ENCODE results near the gene SLC17A3. TPM values are rescaled to one million over a fixed set of nuclear protein-coding genes. Genes with fewer than 3 reads are reported as not detected.

SLC17A3 gene
- total and polyA plus RNA-seq, 9 of the 15 experiments (the other 6 are each of a cell fraction or from before 2014, with no cell fraction given), result 0.04 to 0.08 TPM; not detected in 7

- intact Hi-C loops (cut with micrococcal nuclease) (no loop called here), in situ Hi-C loops (cut with MboI) (no loop called here)
- Histone ChIP-seq H3K4me3 (no peak overlapping the region), H3K79me2 (ENCODE audit: control insufficient read depth, insufficient read depth, low read length) (no peaks in the 10 kb centered on the region), H3K36me3 (ENCODE audit: control insufficient read depth, insufficient read depth, low read length) (no peaks in the 10 kb centered on the region), H3K27me3 (ENCODE audit: control insufficient read depth in 2 of 2, insufficient read depth in 2 of 2, low read length in 2 of 2) (no peaks in the 10 kb centered on the region), H2AFZ (ENCODE audit: low read depth, low read length) (no peak overlapping the region), H3K27ac (ENCODE audit: extremely low read depth, low read depth, low read length) (no peak overlapping the region), H3K9ac (ENCODE audit: insufficient read depth in 1 of 2, low read depth in 2 of 2, low read length in 2 of 2) (no peak overlapping the region), H4K20me1 (replicated peaks; ENCODE audit: control insufficient read depth, insufficient read depth, low read length) (no peaks in the 10 kb centered on the region), H3K9me3 (replicated peaks; ENCODE audit: control insufficient read depth, insufficient read depth, low read depth, low read length) (no peaks in the 10 kb centered on the region), H3K4me2 (ENCODE audit: insufficient read depth, low read length) (no peak overlapping the region), H3K4me1 (replicated peaks in 1 of 2; ENCODE audit: control insufficient read depth in 2 of 2, insufficient read depth in 2 of 2, low read length in 2 of 2) (no peaks in the 10 kb centered on the region), H3K9me1 (ENCODE audit: control insufficient read depth, insufficient read depth, low read length) (no peaks in the 10 kb centered on the region)
- no TSS peak for BruUV-seq (replicated peaks)
- no peak for DNase-seq (ENCODE audit: extremely low read depth in 1 of 4, low spot score in 3 of 4)
- ChIA-PET CTCF (ENCODE audit: low intra/inter-chr PET ratio) (no interaction called here), POLR2A (interaction anchor here (0.6 to 1.4 kb wide), 3 partner anchors 10 to 1537 kb away, joined by 3 read pairs; no protein-coding TSS in a partner anchor)
- ATAC-seq, result no peak
- FAIRE-seq, result no peak
- TF ChIP-seq WHSC1 (IDR thresholded peaks at IDR 0.05; ENCODE audit: low read length) (no peak), POLR2AphosphoS5 (IDR thresholded peaks at IDR 0.05; ENCODE audit: control insufficient read depth, insufficient read depth, low read depth, low read length) (no peak), ZNF280A (IDR thresholded peaks at IDR 0.05; ENCODE audit: low read depth, partially characterized antibody) (no peak), JUND (IDR thresholded peaks at IDR 0.05; ENCODE audit: borderline replicate concordance, low read depth, low read length) (no peak), JUND (tag; IDR thresholded peaks at IDR 0.05; ENCODE audit: borderline replicate concordance, low read depth, low read length) (no peak), RBM34 (IDR thresholded peaks at IDR 0.05; ENCODE audit: borderline replicate concordance, insufficient read depth, low read length) (no peak), CHD4 (IDR thresholded peaks at IDR 0.05; ENCODE audit: insufficient read depth, insufficient replicate concordance, low read depth, low read length, poor library complexity, severe bottlenecking) (no peak), ZNF561 (CRISPR knock-in tag; conservative IDR thresholded peaks at IDR 0.05) (no peak), NR3C1 (CRISPR knock-in tag; IDR thresholded peaks at IDR 0.05) (no peak), ZBTB43 (CRISPR knock-in tag; IDR thresholded peaks at IDR 0.05) (no peak)
Observed at GRCh38 chr6:25852756-25853155, 21.3 kb downstream of the SLC17A3 start.
